Measurements from ENCODE around the gene UNC13A. TPM values are rescaled to one million over a fixed set of nuclear protein-coding genes. Genes with fewer than 3 reads are reported as not detected.

The UNC13A gene
- total RNA-seq, 1 experiment from 2014 or later = 0.18 TPM

GRCh38 chr19:17627161-17627560, 61.0 kb downstream of the UNC13A start:
- Mint-ChIP-seq H3K9me3 (ENCODE audit: unreplicated experiment) (peaks cover 21% of the 10 kb centered on the region), H3K4me3 (ENCODE audit: unreplicated experiment) (no peak overlapping the region), H3K36me3 (ENCODE audit: insufficient read depth, unreplicated experiment) (no peaks in the 10 kb centered on the region), H3K27me3 (ENCODE audit: insufficient read depth, unreplicated experiment) (no peaks in the 10 kb centered on the region), H3K27ac (ENCODE audit: unreplicated experiment) (no peak overlapping the region), H3K4me1 (ENCODE audit: low read depth, unreplicated experiment) (no peaks in the 10 kb centered on the region)
- POLR2A ChIA-PET = no interaction called here
- intact Hi-C loops (cut with micrococcal nuclease; ENCODE audit: unreplicated experiment) = no loop called here
- Histone ChIP-seq H3K36me3 (ENCODE audit: control insufficient read depth, insufficient read depth, low read length) (no peaks in the 10 kb centered on the region), H3K4me3 (ENCODE audit: low read depth, low read length) (no peak overlapping the region), H3K4me1 (no peaks in the 10 kb centered on the region), H3K9me3 (no peaks in the 10 kb centered on the region), H3K27me3 (replicated peaks; ENCODE audit: control insufficient read depth, insufficient read depth, low read length) (no peaks in the 10 kb centered on the region; the same call in 1 of the 2 replicates)
- DNase-seq = no peak
- TF ChIP-seq CTCF (IDR thresholded peaks at IDR 0.05; ENCODE audit: insufficient read depth in 1 of 2, low read depth in 1 of 2, low read length in 1 of 2, severe bottlenecking in 1 of 2, unreplicated experiment in 1 of 2) = no peak
- no TSS peak for BruUV-seq (replicated peaks)
- CTCF ChIA-PET = no interaction called here

- H3K27me3 ChIP-seq (replicated peaks; ENCODE audit: control insufficient read depth, insufficient read depth, low read length) = no peaks in the 10 kb centered on the region; the same call in 1 of the 2 replicates
- no peaks in the 10 kb centered on the region for H3K9me3 ChIP-seq
- Mint-ChIP-seq H3K9me3 (ENCODE audit: unreplicated experiment) (peaks cover 27% of the 10 kb centered on the region), H3K27me3 (ENCODE audit: insufficient read depth, unreplicated experiment) (no peaks in the 10 kb centered on the region), H3K4me1 (ENCODE audit: low read depth, unreplicated experiment) (no peaks in the 10 kb centered on the region), H3K27ac (ENCODE audit: unreplicated experiment) (no peak overlapping the region), H3K4me3 (ENCODE audit: unreplicated experiment) (no peak overlapping the region), H3K36me3 (ENCODE audit: insufficient read depth, unreplicated experiment) (no peaks in the 10 kb centered on the region)
- no peak overlapping the region for H3K4me3 ChIP-seq (ENCODE audit: low read depth, low read length)
- no peaks in the 10 kb centered on the region for H3K4me1 ChIP-seq
- BruUV-seq (replicated peaks) = no TSS peak
- ChIA-PET CTCF (no interaction called here), POLR2A (no interaction called here)
- H3K36me3 ChIP-seq (ENCODE audit: control insufficient read depth, insufficient read depth, low read length) = no peaks in the 10 kb centered on the region
- no peak for TF ChIP-seq CTCF (IDR thresholded peaks at IDR 0.05; ENCODE audit: insufficient read depth in 1 of 2, low read depth in 1 of 2, low read length in 1 of 2, severe bottlenecking in 1 of 2, unreplicated experiment in 1 of 2)
- intact Hi-C loops (cut with micrococcal nuclease; ENCODE audit: unreplicated experiment) = no loop called here
- DNase-seq = no peak
These were observed 61.6 kb downstream of the UNC13A start for GRCh38 chr19:17626456-17627015.

- no peaks in the 10 kb centered on the region for H3K36me3 ChIP-seq (ENCODE audit: control insufficient read depth, insufficient read depth, low read length)
- intact Hi-C loops (cut with micrococcal nuclease; ENCODE audit: unreplicated experiment) = no loop called here
- H3K4me1 ChIP-seq = no peaks in the 10 kb centered on the region
- H3K4me3 ChIP-seq (ENCODE audit: low read depth, low read length) = no peak overlapping the region
- H3K9me3 ChIP-seq = no peaks in the 10 kb centered on the region
- Mint-ChIP-seq H3K27me3 (ENCODE audit: insufficient read depth, unreplicated experiment) (no peaks in the 10 kb centered on the region), H3K36me3 (ENCODE audit: insufficient read depth, unreplicated experiment) (no peaks in the 10 kb centered on the region), H3K27ac (ENCODE audit: unreplicated experiment) (no peak overlapping the region), H3K4me1 (ENCODE audit: low read depth, unreplicated experiment) (no peaks in the 10 kb centered on the region), H3K4me3 (ENCODE audit: unreplicated experiment) (no peak overlapping the region), H3K9me3 (ENCODE audit: unreplicated experiment) (peaks cover 29% of the 10 kb centered on the region)
- no TSS peak for BruUV-seq (replicated peaks)
- no peak for DNase-seq
- TF ChIP-seq CTCF (IDR thresholded peaks at IDR 0.05; ENCODE audit: insufficient read depth in 1 of 2, low read depth in 1 of 2, low read length in 1 of 2, severe bottlenecking in 1 of 2, unreplicated experiment in 1 of 2) = no peak
- H3K27me3 ChIP-seq (replicated peaks; ENCODE audit: control insufficient read depth, insufficient read depth, low read length) = no peaks in the 10 kb centered on the region; the same call in 1 of the 2 replicates
- ChIA-PET CTCF (no interaction called here), POLR2A (no interaction called here)
These were observed 62.2 kb downstream of the UNC13A start for GRCh38 chr19:17625980-17626379.
